RWPE2 (cell line): Measurements from ENCODE around the gene NUB1.

Source experiments
- ATAC-seq: fragments of 200-7000 bp; cut with Tn5 transposase; 3 replicates; pipeline ENCODE4 v1.9.1; 2021; ENCODE audit warnings: low read depth
- DNase-seq: peaks from one replicate; pipeline ENCODE4 v3.0.0-alpha.2; 2020; ENCODE audit warnings: low spot score
- H3K27ac ChIP-seq: fragments of 450-650 bp; 2 replicates; pipeline ENCODE4 v1.5.1; 2017; ENCODE audit warnings: mild to moderate bottlenecking; ENCODE audit not compliant: poor library complexity, severe bottlenecking
- H3K27me3 ChIP-seq: fragments of 250-450 bp; sonication (Bioruptor Pico); 2 replicates; pipeline ENCODE4 v1.5.1; 2021; ENCODE audit warnings: mild to moderate bottlenecking, moderate library complexity; ENCODE audit not compliant: insufficient read depth, poor library complexity, severe bottlenecking
- H3K36me3 ChIP-seq: fragments of 250-450 bp; sonication (Bioruptor Pico); 2 replicates; pipeline ENCODE4 v1.5.1; 2020; ENCODE audit warnings: low read depth, mild to moderate bottlenecking, moderate library complexity
- H3K4me1 ChIP-seq: fragments of 250-450 bp; sonication (Bioruptor Pico); 2 replicates; pipeline ENCODE4 v1.5.1; 2021; ENCODE audit warnings: mild to moderate bottlenecking, moderate library complexity; ENCODE audit not compliant: insufficient read depth, poor library complexity, severe bottlenecking
- H3K4me3 ChIP-seq: fragments of 250-450 bp; sonication (Bioruptor Pico); 2 replicates; pipeline ENCODE4 v1.5.1; 2021; ENCODE audit warnings: mild to moderate bottlenecking, moderate library complexity; ENCODE audit not compliant: severe bottlenecking
- H3K9me3 ChIP-seq: fragments of 250-450 bp; sonication (Bioruptor Pico); 2 replicates; pipeline ENCODE4 v1.5.1; 2021; ENCODE audit warnings: mild to moderate bottlenecking, moderate library complexity; ENCODE audit not compliant: severe bottlenecking
- TF ChIP-seq, protein P1 (sequence below): fragments of 450-650 bp; IDR thresholded peaks from one replicate; pipeline ENCODE4 v1.5.1; 2017; ENCODE audit warnings: mild to moderate bottlenecking, moderate library complexity; ENCODE audit not compliant: poor library complexity, severe bottlenecking

NUB1 gene

DNA sequence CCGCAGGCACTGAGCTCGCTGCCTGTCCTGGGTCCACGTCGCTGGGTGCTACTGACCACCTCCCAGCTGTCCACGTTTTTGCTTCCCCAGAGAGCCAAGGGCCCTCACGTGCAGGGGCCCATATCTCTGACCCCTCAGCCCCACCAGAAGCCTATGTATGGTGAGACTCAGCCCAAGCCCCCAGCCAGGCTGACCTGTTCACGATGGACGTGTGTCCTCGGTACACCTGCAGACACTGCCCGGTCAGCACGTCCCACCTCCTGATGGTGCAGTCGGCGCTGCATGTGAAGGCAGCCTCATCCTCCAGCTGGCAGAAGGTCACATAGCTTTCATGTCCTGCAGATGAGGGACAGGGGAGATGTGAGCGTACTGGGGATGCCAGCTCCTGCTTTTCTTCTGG is 58.3 kb downstream of the NUB1 start:
- no peak for DNase-seq

DNA sequence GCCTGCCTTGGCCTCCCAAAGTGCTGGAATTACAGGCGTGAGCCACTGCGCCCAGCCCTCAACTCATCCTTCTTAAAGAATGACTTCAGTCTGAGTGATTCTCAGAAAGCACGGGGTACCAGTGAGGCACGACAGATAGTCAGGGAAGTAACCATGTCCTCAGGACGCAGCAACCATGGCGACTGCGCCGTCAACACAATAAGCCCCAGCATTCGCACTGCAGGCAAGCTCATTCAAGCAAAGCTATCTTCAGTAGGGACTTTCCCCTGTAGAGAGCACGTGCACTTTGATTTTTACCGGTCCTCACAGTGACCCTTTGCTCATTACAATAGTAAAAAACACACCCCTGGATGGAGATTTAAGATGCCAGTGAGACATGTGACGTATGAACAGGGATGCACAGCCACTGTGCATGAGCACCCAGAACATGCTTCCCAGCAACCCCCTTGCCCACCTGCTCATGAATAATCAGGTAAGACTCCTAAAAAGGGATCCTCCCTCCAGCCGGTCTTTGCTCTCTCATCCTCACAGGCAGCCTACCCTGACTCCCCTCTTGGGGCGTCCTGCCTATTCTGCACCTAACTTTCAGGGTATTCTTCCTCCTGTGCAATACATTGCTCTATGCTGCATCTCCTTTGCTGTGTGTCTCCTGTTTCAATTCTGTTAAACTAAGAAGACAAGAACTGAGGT is 59.2 kb downstream of the NUB1 start:
- Histone ChIP-seq H3K36me3 (no peaks in the 10 kb centered on the region), H3K27ac (no peak overlapping the region), H3K27me3 (no peaks in the 10 kb centered on the region), H3K4me3 (no peak overlapping the region), H3K9me3 (no peaks in the 10 kb centered on the region), H3K4me1 (no peaks in the 10 kb centered on the region)
- DNase-seq (no peak), ATAC-seq (no peak)
- TF ChIP-seq, protein P1, sequence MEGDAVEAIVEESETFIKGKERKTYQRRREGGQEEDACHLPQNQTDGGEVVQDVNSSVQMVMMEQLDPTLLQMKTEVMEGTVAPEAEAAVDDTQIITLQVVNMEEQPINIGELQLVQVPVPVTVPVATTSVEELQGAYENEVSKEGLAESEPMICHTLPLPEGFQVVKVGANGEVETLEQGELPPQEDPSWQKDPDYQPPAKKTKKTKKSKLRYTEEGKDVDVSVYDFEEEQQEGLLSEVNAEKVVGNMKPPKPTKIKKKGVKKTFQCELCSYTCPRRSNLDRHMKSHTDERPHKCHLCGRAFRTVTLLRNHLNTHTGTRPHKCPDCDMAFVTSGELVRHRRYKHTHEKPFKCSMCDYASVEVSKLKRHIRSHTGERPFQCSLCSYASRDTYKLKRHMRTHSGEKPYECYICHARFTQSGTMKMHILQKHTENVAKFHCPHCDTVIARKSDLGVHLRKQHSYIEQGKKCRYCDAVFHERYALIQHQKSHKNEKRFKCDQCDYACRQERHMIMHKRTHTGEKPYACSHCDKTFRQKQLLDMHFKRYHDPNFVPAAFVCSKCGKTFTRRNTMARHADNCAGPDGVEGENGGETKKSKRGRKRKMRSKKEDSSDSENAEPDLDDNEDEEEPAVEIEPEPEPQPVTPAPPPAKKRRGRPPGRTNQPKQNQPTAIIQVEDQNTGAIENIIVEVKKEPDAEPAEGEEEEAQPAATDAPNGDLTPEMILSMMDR = no peak

More for the DNA sequence above, 58.3 kb downstream of the NUB1 start:
- Histone ChIP-seq H3K9me3 (no peaks in the 10 kb centered on the region), H3K4me3 (no peak overlapping the region), H3K27ac (no peak overlapping the region), H3K36me3 (no peaks in the 10 kb centered on the region), H3K27me3 (no peaks in the 10 kb centered on the region), H3K4me1 (no peaks in the 10 kb centered on the region)
- ATAC-seq = no peak
- TF ChIP-seq, protein P1 = no peak

DNA sequence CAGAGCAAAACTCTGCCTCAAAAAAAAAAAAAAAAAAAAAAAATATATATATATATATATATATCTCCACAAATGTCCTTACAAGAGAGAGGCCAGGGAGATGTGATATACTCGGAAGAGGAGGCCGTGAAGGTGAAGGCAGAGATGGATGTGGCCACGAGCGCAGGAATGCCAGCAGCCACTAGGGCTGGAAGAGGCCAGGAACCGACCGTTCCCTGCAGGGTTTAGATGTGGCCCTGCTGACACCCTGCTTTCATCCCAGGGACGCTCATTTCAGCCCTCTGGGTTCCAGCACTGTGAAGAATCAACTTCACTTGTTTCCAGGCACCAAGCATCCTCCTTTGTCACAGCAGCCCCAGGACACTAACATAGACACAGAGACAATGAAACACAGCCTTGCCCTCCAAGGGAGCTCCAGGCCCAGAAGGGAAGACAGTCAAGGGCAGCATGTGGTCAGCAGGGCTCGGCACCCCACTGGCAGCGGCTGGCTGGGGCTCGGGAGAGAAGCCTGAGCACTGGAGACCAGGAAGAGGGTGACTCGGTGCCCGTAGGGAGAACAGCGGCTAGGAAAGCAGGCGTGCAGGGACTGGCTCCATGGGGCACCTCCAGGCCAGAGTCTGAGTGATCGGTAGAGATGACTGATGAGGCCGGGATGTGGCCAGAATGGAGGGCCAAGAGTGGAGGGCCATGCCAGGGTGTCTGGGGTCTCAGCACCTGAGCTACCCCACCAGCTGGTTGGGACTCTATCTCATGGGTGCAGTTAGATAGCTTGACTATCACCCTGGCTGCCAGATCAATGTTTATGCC is 60.6 kb downstream of the NUB1 start:
- no peaks in the 10 kb centered on the region for H3K9me3 ChIP-seq
- ATAC-seq (no peak), DNase-seq (no peak)
- no peak overlapping the region for H3K27ac ChIP-seq
- no peaks in the 10 kb centered on the region for H3K4me1 ChIP-seq
- H3K4me3 ChIP-seq = no peak overlapping the region
- no peaks in the 10 kb centered on the region for H3K36me3 ChIP-seq
- TF ChIP-seq, protein P1 = no peak
- H3K27me3 ChIP-seq = no peaks in the 10 kb centered on the region

DNA sequence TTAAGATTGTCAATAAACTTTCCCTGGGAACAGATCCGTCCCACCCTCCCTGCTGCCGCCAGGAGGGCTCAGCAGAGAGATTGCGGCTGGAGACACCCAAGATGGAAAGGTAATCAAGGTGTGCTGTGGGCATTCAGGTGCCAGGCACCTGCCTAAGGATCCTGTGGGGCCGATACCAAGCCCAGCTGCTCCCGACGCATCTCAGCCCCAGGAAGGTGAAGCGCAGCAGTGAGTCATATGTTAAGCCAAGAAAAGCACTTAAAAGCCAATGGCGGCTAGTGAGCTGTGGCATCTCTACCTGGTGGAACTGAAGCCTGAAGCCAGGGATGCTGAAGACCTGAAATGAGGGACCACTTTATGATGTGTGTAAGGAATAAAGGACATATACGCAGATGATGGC is 62.2 kb downstream of the NUB1 start:
- H3K27me3 ChIP-seq = peaks cover 4% of the 10 kb centered on the region
- H3K27ac ChIP-seq = no peak overlapping the region
- no peaks in the 10 kb centered on the region for H3K4me1 ChIP-seq
- ATAC-seq (peak; percentile 84), DNase-seq (no peak)
- H3K9me3 ChIP-seq = no peaks in the 10 kb centered on the region
- no peaks in the 10 kb centered on the region for H3K36me3 ChIP-seq
- TF ChIP-seq, protein P1 = no peak
- no peak overlapping the region for H3K4me3 ChIP-seq
